Mucosa of gallbladder (tissue), 1 donor: Measurements from ENCODE around the gene PON3. TPM values are rescaled to one million over a fixed set of nuclear protein-coding genes. Genes with fewer than 3 reads are reported as not detected.
"Not testable (repeated sequence)": the region's sequence is repeated elsewhere in the genome, so short reads cannot be mapped to it uniquely, and the experiment has no call there.

Experiments used
- DNase-seq: peaks from one replicate; pipeline ENCODE4 v3.0.0-alpha.2; 2020; ENCODE audit warnings: low spot score
- total RNA-seq: library from RNA; stranded (reverse); gene quantifications from one replicate; pipeline ENCODE4 v1.2.1, GENCODE V29; 2021
- donor health status: DM: no; HTN: no; CAD: no.

Gene PON3
- total RNA-seq, 1 donor from 2014 or later, result 14.0 TPM

GRCh38 chr7:95411666-95412065 lies 15.5 kb upstream of the PON3 start:
- DNase-seq, result no peak

- DNase-seq, result no peak
Observed at GRCh38 chr7:95411036-95411435, 14.9 kb upstream of the PON3 start.

GRCh38 chr7:95407751-95408150 lies 11.6 kb upstream of the PON3 start:
- DNase-seq, result no peak

GRCh38 chr7:95405800-95406199 lies 9.6 kb upstream of the PON3 start:
- DNase-seq, result no peak

GRCh38 chr7:95405208-95405607 lies 9.0 kb upstream of the PON3 start:
- DNase-seq, result no peak

- DNase-seq, result peak; percentile 34
Observed at GRCh38 chr7:95404316-95404865, 8.2 kb upstream of the PON3 start.

GRCh38 chr7:95398155-95398940 lies 2.2 kb upstream of the PON3 start:
- DNase-seq, result no peak

GRCh38 chr7:95397381-95397780 lies 1.2 kb upstream of the PON3 start:
- no peak for DNase-seq

- no peak for DNase-seq
Observed at GRCh38 chr7:95395755-95396135, 430 bp downstream of the PON3 start.

GRCh38 chr7:95394370-95394769 lies 1.8 kb downstream of the PON3 start:
- no peak for DNase-seq

- no peak for DNase-seq
Observed at GRCh38 chr7:95391761-95392160, 4.4 kb downstream of the PON3 start.

- no peak for DNase-seq
Observed at GRCh38 chr7:95389516-95389915, 6.7 kb downstream of the PON3 start.

- not testable (repeated sequence) for DNase-seq
Observed at GRCh38 chr7:95379457-95379856, 16.7 kb downstream of the PON3 start.

GRCh38 chr7:95376632-95377400 lies 19.4 kb downstream of the PON3 start:
- DNase-seq, result no peak

GRCh38 chr7:95375591-95376257 lies 20.5 kb downstream of the PON3 start:
- DNase-seq, result no peak

- no peak for DNase-seq
Observed at GRCh38 chr7:95373323-95373722, 22.9 kb downstream of the PON3 start.

GRCh38 chr7:95368235-95368634 lies 27.9 kb downstream of the PON3 start:
- no peak for DNase-seq

- DNase-seq, result no peak
Observed at GRCh38 chr7:95367606-95368005, 28.6 kb downstream of the PON3 start.

GRCh38 chr7:95365151-95365550 lies 31.0 kb downstream of the PON3 start:
- DNase-seq, result no peak

GRCh38 chr7:95357623-95358022 lies 38.6 kb downstream of the PON3 start:
- no peak for DNase-seq

- no peak for DNase-seq
Observed at GRCh38 chr7:95342642-95343307, 53.4 kb downstream of the PON3 start.

GRCh38 chr7:95342029-95342428 lies 54.1 kb downstream of the PON3 start:
- DNase-seq, result no peak
